Left lung (tissue), 10 donors: ENCODE data around the gene MALT1. TPM values are rescaled to one million over a fixed set of nuclear protein-coding genes. Genes with fewer than 3 reads are reported as not detected.

ENCODE experiments used
- ATAC-seq: fragments of 200-7000 bp; cut with Tn5 transposase; one replicate; pipeline ENCODE4 v1.9.1; 2020; ENCODE audit warnings: moderate library complexity
- DNase-seq, 4 donors: peaks; one replicate each; pipeline ENCODE4 v3.0.0-alpha.2; 2013 to 2020
- H3K27ac ChIP-seq, 2 donors: fragments of 200-600 bp; sonication (generic) in 1 of 2; one replicate each; pipeline versions ENCODE4 v1.5.0 to v1.8.0; 2020 to 2021
- H3K27me3 ChIP-seq, 2 donors: fragments of 200-600 bp; sonication (generic) in 1 of 2; one replicate each; pipeline versions ENCODE4 v1.5.0 to v1.8.0; 2020 to 2021
- H3K36me3 ChIP-seq, 2 donors: fragments of 200-600 bp; sonication (generic) in 1 of 2; one replicate each; pipeline versions ENCODE4 v1.5.0 to v1.8.0; 2020 to 2021
- H3K4me1 ChIP-seq, 2 donors: fragments of 200-600 bp; one replicate each; pipeline ENCODE4 v1.8.0; 2021
- H3K4me3 ChIP-seq, 2 donors: fragments of 200-600 bp; sonication (generic) in 1 of 2; one replicate each; pipeline versions ENCODE4 v1.5.0 to v1.8.0; 2020 to 2021; ENCODE audit warnings: mild to moderate bottlenecking in 1 of 2
- H3K9me3 ChIP-seq, 2 donors: fragments of 200-600 bp; sonication (generic) in 1 of 2; one replicate each; pipeline versions ENCODE4 v1.5.0 to v1.8.0; 2020 to 2021
- CTCF ChIP-seq, 2 donors: fragments of 200-600 bp; sonication (generic) in 1 of 2; IDR thresholded peaks; one replicate each; pipeline versions ENCODE4 v1.5.0 to v1.8.0; 2021; ENCODE audit warnings: antibody characterized with exemption in 2 of 2
- intact Hi-C, 2 donors: fragments of 100-400 bp; cut with DNase I; formaldehyde crosslinking; loops; one replicate each; pipeline versions ENCODE4 v1.11.2 to v1.14.2; 2022
- polyA plus RNA-seq, 6 donors: library from polyadenylated mRNA; unstranded; fragments of 120-200 nt; gene quantifications; one replicate each; pipeline ENCODE4 v1.2.1, GENCODE V29; 2013; ENCODE audit not compliant: insufficient read length in 6 of 6
- total RNA-seq, 2 donors: library from RNA; stranded (reverse); fragmentation: NEBNext Ultra II Directional; extraction: Animal tissue kit (Norgen Biotek cat#: 25700); gene quantifications; one replicate each; pipeline ENCODE4 v1.2.1, GENCODE V29; 2021
- donor health status: DM: no; HTN: yes; CAD: no.
- donor health status: DM: no; HTN: no; CAD: no.

The MALT1 gene
- total and polyA plus RNA-seq, 8 donors: 17.1 to 31.4 (median 22.8) TPM

GRCh38 chr18:58730618-58731017, 59.4 kb downstream of the MALT1 start:
- TF ChIP-seq CTCF (IDR thresholded peaks at IDR 0.05): no peak
- intact Hi-C loops: no loop called here
- H3K36me3 ChIP-seq: peaks cover 0 to 40% of the 10 kb centered on the region in 2 donors
- no peak overlapping the region for H3K4me3 ChIP-seq
- ATAC-seq (no peak), DNase-seq (no peak)
- no peaks in the 10 kb centered on the region for H3K9me3 ChIP-seq
- H3K4me1 ChIP-seq: no peaks in the 10 kb centered on the region
- no peak overlapping the region for H3K27ac ChIP-seq
- no peaks in the 10 kb centered on the region for H3K27me3 ChIP-seq

DNA sequence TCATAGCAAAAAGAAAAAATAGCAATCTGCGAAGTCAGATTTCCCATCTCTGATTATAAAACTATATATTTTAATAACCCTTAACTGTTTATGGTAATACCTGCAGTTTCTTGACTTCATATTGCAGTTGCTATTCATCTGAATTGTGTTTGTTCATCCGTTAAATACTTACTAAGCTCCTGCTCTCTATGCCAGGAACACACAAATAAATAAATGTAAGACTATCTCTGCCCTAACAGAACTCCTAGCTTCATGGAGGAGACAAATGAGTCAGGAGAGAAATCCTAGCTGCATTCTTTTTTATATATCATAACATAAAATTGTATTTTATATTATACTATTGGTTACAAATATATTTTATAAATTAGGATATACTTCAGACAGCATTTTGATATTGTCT, 61.2 kb downstream of the MALT1 start:
- no peak for ATAC-seq
- Histone ChIP-seq H3K27ac (no peak overlapping the region), H3K36me3 (peaks cover 0 to 50% of the 10 kb centered on the region in 2 donors), H3K4me3 (no peak overlapping the region), H3K4me1 (no peaks in the 10 kb centered on the region), H3K27me3 (no peaks in the 10 kb centered on the region), H3K9me3 (no peaks in the 10 kb centered on the region)
- no peak for DNase-seq
- intact Hi-C loops: no loop called here
- no peak for TF ChIP-seq CTCF (IDR thresholded peaks at IDR 0.05)

DNA sequence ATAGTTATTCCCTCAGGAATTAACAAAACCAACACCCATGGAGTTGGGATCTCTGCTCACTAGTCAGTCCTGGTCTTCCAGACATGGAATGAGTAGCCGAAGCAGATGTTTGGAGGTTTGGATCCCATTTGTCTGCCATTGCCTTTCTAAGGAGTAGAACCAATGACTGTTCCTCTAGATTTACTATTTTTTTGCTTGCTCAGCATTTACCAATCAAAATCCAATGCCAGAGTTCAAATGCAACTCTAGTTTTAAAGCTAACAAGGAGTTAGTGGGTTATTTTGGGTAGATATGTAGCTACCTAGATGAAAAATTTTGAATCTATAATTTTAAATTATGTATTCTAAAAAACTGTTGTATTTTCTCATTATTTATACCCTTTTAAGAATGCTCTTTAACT, 62.6 kb downstream of the MALT1 start:
- Histone ChIP-seq H3K36me3 (peaks cover 0 to 56% of the 10 kb centered on the region in 2 donors), H3K4me1 (no peaks in the 10 kb centered on the region), H3K9me3 (no peaks in the 10 kb centered on the region), H3K4me3 (no peak overlapping the region), H3K27me3 (no peaks in the 10 kb centered on the region), H3K27ac (no peak overlapping the region)
- TF ChIP-seq CTCF (IDR thresholded peaks at IDR 0.05): no peak
- intact Hi-C loops: no loop called here
- ATAC-seq: no peak
- no peak for DNase-seq

DNA sequence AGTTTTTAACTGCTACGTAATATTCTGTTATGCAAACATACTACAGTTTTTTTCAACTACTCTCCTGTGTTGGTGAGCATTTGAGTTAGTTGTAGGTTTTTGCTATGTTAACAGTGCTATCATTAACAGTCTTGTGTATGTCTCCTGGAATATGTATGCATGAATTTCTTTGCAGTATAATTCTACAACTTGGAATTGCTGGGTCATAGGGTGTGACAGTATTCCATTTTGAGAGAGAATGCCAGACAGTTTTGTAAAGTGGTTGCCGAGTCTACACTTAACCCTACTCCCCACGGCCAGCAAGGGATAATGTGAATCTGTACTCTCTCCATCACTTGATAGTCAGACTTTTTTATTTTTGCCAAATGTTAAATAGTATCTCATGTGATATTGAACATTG, 67.1 kb downstream of the MALT1 start:
- H3K9me3 ChIP-seq: no peaks in the 10 kb centered on the region
- no peak for DNase-seq
- H3K27ac ChIP-seq: no peak overlapping the region
- no peak for ATAC-seq
- no peaks in the 10 kb centered on the region for H3K27me3 ChIP-seq
- no peaks in the 10 kb centered on the region for H3K4me1 ChIP-seq
- H3K36me3 ChIP-seq: peaks cover 0 to 68% of the 10 kb centered on the region in 2 donors
- intact Hi-C loops: no loop called here
- TF ChIP-seq CTCF (IDR thresholded peaks at IDR 0.05): no peak
- no peak overlapping the region for H3K4me3 ChIP-seq

- Histone ChIP-seq H3K27me3 (no peaks in the 10 kb centered on the region), H3K36me3 (peaks cover 0 to 75% of the 10 kb centered on the region in 2 donors), H3K9me3 (peaks cover 0 to 16% of the 10 kb centered on the region in 2 donors), H3K4me3 (no peak overlapping the region), H3K4me1 (no peaks in the 10 kb centered on the region), H3K27ac (no peak overlapping the region)
- ATAC-seq (no peak), DNase-seq (no peak)
- TF ChIP-seq CTCF (IDR thresholded peaks at IDR 0.05): no peak
- intact Hi-C loops: no loop called here
These were observed 74.6 kb downstream of the MALT1 start for GRCh38 chr18:58745914-58746313.
